ENCODE data around the gene RCE1. TPM values are rescaled to one million over a fixed set of nuclear protein-coding genes. Genes with fewer than 3 reads are reported as not detected.

RCE1 gene
- total RNA-seq, 1 donor from 2014 or later = 30.6 TPM

- H3K4me1 Mint-ChIP-seq (ENCODE audit: low read depth, unreplicated experiment) = peaks cover 15% of the 10 kb centered on the region
- TF ChIP-seq CTCF (IDR thresholded peaks at IDR 0.05; ENCODE audit: partially characterized antibody, unreplicated experiment) = no peak
- H3K27ac Mint-ChIP-seq (ENCODE audit: unreplicated experiment) = no peak overlapping the region
- H3K27me3 Mint-ChIP-seq (ENCODE audit: unreplicated experiment) = peaks cover 3% of the 10 kb centered on the region
- H3K9me3 Mint-ChIP-seq (ENCODE audit: unreplicated experiment) = peaks cover 9% of the 10 kb centered on the region
- no peak for DNase-seq
- no peaks in the 10 kb centered on the region for H3K36me3 Mint-ChIP-seq (ENCODE audit: unreplicated experiment)
- H3K4me3 Mint-ChIP-seq (ENCODE audit: unreplicated experiment) = no peak overlapping the region
These were observed 49.7 kb downstream of the RCE1 start for GRCh38 chr11:66892911-66893310.

GRCh38 chr11:66894141-66894540 is 50.9 kb downstream of the RCE1 start:
- H3K4me1 Mint-ChIP-seq (ENCODE audit: low read depth, unreplicated experiment) = peaks cover 15% of the 10 kb centered on the region
- no peak overlapping the region for H3K4me3 Mint-ChIP-seq (ENCODE audit: unreplicated experiment)
- no peak for TF ChIP-seq CTCF (IDR thresholded peaks at IDR 0.05; ENCODE audit: partially characterized antibody, unreplicated experiment)
- H3K27me3 Mint-ChIP-seq (ENCODE audit: unreplicated experiment) = peaks cover 1% of the 10 kb centered on the region
- peak overlapping the region; percentile 44 for H3K27ac Mint-ChIP-seq (ENCODE audit: unreplicated experiment)
- peaks cover 9% of the 10 kb centered on the region for H3K9me3 Mint-ChIP-seq (ENCODE audit: unreplicated experiment)
- no peaks in the 10 kb centered on the region for H3K36me3 Mint-ChIP-seq (ENCODE audit: unreplicated experiment)
- DNase-seq = no peak

Other genes starting within 250 kb of the RCE1 start
- gene RBM14, start 226.8 kb upstream of the RCE1 start, total RNA-seq (ENCODE audit: unreplicated experiment) = 89.2 TPM
- 244 TPM for gene RBM4, start 204.7 kb upstream of the RCE1 start, total RNA-seq (ENCODE audit: unreplicated experiment)
- gene RBM4B, start 165.6 kb upstream of the RCE1 start, total RNA-seq (ENCODE audit: unreplicated experiment) = 61.2 TPM
- 371 TPM for gene SPTBN2, start 114.2 kb upstream of the RCE1 start, total RNA-seq (ENCODE audit: unreplicated experiment)
- gene LRFN4, start 13.6 kb downstream of the RCE1 start, total RNA-seq (ENCODE audit: unreplicated experiment) = 67.1 TPM
- gene PC, start 114.9 kb downstream of the RCE1 start, total RNA-seq (ENCODE audit: unreplicated experiment) = 47.4 TPM
- gene C11orf86, start 131.9 kb downstream of the RCE1 start, total RNA-seq (ENCODE audit: unreplicated experiment) = not detected
- 0.37 TPM for gene SYT12, start 179.7 kb downstream of the RCE1 start, total RNA-seq (ENCODE audit: unreplicated experiment)
- gene RHOD, start 213.4 kb downstream of the RCE1 start, total RNA-seq (ENCODE audit: unreplicated experiment) = not detected

All from glutamatergic neuron (in vitro differentiated cells).